Measurements from ENCODE around the gene BGN.

DNA sequence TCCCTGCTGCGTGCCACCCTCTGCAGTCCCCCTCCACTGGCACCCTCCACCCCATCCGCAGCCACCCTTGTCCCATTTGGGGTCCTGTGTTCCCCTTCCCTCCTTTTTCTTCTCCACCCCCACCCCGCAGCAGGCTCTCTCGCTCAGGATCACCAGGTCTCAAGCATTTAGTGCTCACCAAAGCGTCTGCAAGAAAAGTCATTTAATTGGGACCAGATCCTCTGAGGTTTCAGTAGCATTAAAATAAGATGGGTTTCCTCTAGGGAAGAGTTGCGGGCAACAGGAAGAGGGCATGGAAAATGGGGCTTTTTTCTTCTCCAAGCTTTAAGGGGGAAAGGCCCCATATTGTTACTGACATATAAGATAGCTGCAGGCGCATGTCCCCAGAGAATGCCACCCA, 19.5 kb upstream of the BGN start:
- TF ChIP-seq, protein P1, sequence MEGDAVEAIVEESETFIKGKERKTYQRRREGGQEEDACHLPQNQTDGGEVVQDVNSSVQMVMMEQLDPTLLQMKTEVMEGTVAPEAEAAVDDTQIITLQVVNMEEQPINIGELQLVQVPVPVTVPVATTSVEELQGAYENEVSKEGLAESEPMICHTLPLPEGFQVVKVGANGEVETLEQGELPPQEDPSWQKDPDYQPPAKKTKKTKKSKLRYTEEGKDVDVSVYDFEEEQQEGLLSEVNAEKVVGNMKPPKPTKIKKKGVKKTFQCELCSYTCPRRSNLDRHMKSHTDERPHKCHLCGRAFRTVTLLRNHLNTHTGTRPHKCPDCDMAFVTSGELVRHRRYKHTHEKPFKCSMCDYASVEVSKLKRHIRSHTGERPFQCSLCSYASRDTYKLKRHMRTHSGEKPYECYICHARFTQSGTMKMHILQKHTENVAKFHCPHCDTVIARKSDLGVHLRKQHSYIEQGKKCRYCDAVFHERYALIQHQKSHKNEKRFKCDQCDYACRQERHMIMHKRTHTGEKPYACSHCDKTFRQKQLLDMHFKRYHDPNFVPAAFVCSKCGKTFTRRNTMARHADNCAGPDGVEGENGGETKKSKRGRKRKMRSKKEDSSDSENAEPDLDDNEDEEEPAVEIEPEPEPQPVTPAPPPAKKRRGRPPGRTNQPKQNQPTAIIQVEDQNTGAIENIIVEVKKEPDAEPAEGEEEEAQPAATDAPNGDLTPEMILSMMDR (conservative IDR thresholded peaks at IDR 0.05), result no peak
- no peak for TF ChIP-seq ZFX (IDR thresholded peaks at IDR 0.05)
